T-helper 2 cell (primary cell): ENCODE results near the gene RSPH9.
A peak's percentile ranks its signal among the peaks of the same experiment; 100 is the strongest.
"Not testable (repeated sequence)": the region's sequence is repeated elsewhere in the genome, so short reads cannot be mapped to it uniquely, and the experiment has no call there.

ENCODE experiments used
- DNase-seq, 5 experiments: peaks; one replicate each; pipeline versions ENCODE4 v3.0.0 to v3.0.0-alpha.2; 2012 to 2022

Gene RSPH9

DNA sequence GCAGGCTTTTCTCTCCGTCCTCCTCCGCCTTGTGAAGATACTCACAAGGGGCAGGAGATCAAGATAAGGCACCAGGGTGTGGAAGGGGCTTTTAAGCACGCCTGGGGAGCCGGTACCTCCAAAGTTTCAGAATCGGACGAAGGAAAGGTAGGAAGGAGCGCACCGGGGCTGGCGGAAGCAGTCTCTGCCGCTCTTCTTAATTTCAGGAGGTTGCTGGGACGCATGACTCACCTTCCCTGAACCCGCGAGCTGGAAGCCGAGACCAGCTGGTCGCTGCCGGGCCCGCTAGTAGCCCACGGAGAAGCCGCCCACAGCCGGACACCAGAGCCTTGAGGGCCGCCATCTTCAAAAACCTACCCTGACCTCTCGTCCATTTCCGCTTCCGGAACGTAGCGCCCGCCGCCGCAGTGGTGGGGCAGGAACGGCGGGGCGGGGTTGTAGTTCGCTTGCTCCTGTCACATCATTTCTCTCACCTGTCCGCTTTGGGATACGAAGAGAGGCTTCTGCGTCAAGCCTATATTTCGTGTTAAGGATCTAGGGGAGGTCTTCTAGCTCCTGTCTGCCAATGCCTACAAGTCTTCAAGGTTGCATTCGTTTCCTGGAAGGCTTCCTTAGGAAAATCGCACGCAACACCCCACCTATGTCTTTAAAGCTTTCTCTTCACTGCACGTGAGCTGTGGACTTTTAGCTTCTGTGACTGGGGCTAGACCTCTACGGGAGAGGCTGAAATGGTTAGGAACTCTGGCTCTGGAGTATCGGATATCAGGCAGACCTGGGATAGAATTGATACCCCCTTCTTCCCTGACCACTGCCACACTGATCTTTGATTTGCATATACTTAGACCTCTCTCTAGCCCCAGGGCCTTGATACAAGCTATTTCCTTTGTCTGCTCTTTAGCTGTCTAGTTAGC, 42.9 kb downstream of the RSPH9 start, which contains the start of gene MRPS18A:
TSS of gene MRPS18A (minus strand) at position 355 of the 911 bp plus-strand sequence. CDS start at position 343, 12 bp downstream.
- DNase-seq, result peak; percentile 44 to 82 (median 68)

GRCh38 chr6:43689421-43689820, 44.6 kb downstream of the RSPH9 start:
- no peak for DNase-seq

GRCh38 chr6:43695215-43695966, 50.6 kb downstream of the RSPH9 start:
- DNase-seq, result no peak

DNA sequence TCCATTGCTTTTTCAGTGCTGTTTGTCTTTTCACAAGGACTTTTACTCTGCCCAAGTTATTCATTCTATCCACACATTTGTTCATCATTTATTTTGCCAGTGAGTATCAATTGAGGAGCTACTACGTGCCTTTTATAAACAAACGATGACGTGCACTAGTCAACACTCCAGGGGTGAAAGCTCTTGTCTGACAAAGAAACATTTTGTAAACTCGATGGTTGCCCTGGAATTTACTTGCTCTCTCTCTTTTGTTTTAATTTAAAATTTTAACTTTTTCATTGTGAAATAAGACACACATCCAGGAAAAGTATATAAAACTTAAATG, 51.1 kb downstream of the RSPH9 start:
- DNase-seq, result no peak

DNA sequence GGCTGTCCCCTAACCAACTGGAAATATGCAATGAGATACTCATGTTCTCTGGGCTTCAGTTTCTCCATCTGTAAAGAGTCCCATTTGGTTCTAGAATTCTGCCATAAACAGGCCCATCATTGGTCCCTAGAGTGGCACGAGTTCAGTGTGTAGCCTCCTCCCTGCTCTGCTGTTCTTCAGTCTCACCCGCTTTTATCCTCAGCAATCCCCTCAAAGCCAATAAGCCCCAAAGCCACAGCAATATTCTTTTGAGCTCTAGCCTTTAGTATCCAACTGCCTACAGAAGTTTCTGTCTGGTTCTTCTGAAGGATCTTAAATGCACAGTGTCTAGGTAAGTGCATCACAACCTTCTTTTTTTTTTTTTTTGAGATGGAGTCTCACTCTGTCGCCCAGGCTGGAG, 52.6 kb downstream of the RSPH9 start:
- DNase-seq, result no peak

GRCh38 chr6:43698584-43699349, 53.9 kb downstream of the RSPH9 start:
- no peak for DNase-seq

- DNase-seq, result no peak
These were observed 54.8 kb downstream of the RSPH9 start for GRCh38 chr6:43699564-43700186.

GRCh38 chr6:43700939-43701560, 56.2 kb downstream of the RSPH9 start:
- not testable (repeated sequence) for DNase-seq

DNA sequence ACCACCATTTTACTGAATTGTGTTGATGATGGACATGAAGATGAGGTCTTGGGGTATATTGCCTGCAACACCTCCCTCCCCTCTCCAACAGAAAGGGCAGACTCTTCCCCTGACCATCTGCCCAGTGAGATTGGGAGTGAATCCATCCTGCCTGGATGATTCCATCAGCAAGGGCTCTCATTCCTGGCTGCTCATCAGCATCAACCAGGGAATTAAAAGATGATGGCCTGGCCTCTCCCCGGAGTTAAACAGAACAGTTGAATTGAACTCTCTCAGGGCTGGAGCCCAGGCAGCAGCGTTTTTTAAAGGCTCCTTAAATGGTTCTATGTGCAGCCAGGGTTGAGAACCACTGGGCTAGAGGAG, 57.3 kb downstream of the RSPH9 start:
- no peak for DNase-seq

- peak in 1 of 5 experiments; percentile 20 for DNase-seq
These were observed 58.0 kb downstream of the RSPH9 start for GRCh38 chr6:43702534-43703440.

GRCh38 chr6:43703512-43704429, 58.9 kb downstream of the RSPH9 start:
- no peak for DNase-seq

- DNase-seq, result no peak
These were observed 61.2 kb downstream of the RSPH9 start for GRCh38 chr6:43705996-43706395.

DNA sequence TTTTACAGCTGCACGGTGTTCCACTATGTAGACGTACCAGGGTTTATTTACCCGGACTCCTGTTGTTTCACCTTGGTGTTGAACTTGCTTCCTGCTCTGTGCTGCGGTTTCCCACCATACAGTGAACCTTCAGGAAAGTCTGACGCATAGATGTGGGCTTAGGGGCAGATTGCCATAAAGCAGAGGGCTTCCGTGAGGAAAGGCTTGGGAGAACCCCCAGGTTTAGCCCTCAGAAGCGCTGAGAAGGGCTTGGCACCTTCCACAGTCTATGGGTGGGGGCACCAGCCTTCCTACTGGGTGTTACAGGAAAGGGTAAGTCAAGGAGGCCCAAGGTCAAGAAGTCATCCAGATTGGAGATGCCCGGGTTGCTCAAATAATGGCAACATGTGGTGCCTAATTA, 62.0 kb downstream of the RSPH9 start:
- DNase-seq, result no peak

GRCh38 chr6:43707269-43707668, 62.4 kb downstream of the RSPH9 start:
- DNase-seq, result no peak

DNA sequence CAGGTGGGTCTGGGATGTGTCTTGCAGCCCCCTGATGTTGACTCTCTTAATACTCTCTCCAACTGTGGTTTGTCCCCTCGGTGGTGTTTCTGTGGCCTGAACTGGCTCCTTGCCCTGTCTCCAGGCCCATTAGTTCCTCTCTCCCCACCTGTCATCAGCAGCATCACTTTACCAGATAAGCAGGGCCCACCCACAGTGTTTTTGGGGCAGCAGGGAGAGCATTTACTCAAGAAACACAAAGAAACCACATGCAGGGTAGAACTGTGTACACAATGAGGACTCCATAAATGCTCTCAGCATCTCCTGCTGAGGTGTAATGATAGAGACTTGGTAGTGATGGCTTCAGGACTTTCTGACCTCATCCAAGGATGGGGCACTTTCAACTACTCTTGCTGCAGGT, 62.9 kb downstream of the RSPH9 start:
- DNase-seq, result no peak

DNA sequence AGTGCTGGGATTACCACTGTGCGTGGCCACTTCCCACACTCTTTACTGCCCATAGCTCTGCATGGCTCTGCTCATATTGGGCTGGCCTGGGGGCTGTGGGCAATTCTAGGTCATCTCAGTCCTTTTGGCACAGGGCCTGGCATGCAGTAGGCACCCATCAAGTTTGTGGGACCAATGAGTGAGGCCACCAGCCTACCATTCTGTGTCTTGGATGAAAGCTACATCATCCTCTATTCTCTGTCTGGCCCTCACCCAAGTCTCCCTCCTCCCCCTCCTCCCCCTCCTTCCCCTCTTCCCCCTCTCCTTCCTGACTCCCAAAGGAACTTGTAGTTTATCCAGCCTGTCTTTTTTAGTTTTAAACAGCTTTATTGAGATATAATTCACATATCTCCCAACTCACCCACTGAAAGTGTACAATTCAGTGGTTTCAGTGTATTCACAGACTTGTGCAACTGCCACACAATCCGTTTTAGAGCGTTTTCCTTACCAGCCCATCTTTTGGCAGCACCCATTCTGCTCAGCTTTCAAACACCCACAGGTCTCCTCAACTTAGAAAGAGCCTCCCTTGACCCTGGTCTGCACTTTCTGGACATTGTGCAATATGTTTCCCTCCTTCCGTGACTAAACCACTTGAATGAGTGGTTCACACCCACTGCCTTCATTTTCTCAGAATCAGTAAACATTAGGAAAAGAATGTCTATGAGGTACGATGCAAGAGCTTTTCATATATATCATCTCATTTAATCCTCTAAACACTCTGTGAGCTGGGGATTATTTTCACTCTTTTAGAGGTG, 64.2 kb downstream of the RSPH9 start:
- no peak for DNase-seq

DNA sequence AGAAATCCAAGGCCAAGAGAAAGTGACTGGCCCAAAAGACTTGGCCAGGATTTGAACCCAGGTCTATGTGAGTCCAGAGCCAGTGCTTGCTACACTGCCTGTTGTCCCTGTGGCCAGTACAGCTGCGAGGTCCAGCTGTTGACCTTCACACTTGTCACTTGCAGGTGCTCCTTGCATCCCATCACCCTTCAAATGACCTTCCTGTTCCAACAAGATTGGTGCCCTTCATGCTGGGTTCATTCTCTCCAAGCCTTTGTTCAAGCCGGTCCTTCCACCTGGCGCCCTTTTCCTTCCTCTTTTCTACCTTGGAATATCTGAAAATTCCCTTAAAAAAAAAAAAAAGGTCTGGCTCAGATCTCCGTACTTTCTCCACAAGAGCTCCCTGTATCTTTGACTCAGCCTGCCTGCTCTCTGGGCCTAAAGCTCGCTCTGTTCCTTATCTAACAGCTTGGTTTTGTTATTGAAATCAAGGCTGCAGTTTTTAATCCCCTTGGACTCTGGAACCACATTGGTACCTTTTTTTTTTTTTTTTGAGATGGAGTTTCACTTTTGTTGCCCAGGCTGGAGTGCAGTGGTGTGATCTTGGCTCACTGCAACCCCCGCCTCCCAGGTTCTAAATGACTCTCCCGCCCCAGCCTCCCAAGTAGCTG, 64.9 kb downstream of the RSPH9 start:
- DNase-seq, result no peak

DNA sequence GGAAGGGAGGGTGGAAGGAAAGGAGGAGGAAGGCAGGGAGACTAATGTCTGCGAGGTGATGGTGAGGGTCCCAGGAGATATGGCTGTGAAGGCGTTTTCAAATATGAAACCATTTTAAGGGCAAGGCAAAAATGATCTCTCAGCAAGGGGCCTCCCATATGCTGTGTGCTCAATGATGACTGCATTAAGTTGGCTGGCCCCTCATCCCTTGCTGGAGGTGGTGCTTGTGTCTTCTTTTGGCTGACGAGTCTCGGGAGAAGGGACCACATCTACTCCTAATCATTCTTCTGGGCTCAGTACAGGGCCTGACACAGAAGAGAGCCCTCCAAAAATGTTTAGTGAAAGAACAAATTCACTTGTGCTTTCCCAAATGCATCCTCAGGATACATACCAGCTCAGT, 65.7 kb downstream of the RSPH9 start:
- DNase-seq, result no peak

- DNase-seq, result no peak
These were observed 67.7 kb downstream of the RSPH9 start for GRCh38 chr6:43712579-43712978.
